T follicular helper cell (primary cell): ENCODE measurements around the gene DMBX1.

ENCODE experiments used
- DNase-seq: peaks from one replicate; pipeline ENCODE4 v3.0.0-alpha.2; 2020; ENCODE audit warnings: low read depth

DMBX1 gene

GRCh38 chr1:46483589-46483988 is 6.0 kb upstream of the DMBX1 start:
- no peak for DNase-seq

DNA sequence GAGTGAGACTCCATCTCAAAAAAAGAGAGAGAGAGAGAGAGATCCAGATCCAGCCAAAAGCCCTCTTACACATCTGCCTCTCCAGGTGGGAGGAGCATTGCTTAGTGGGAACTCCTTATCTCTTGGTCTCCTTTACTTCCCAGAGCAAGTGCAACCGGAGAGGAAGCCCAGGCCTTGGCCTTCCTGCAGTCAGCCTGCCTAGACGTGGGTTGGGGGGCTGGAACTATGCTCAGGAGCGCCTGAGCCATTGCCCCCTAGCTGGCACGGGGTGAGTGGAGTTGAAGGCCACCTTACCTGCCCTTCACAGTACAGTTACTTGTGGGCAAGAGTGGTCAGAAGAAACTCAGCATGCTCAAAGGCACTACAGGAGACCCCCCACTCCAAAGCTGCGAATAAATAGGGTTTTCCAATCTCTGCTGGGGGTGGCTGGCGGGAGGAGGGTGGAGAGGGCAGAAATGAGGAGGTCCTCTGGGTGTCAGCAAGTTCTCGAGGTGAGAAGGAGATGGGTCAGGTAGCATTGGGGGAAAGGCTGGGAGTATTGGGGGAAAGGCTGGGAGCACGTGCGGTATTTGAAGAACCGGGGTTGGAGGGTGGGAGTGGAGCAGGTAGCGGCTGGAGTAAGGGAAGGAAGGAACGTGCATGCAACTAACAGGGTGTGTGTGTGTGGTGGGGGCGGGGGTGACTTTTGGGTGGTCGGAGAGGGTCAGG is 4.7 kb upstream of the DMBX1 start:
- DNase-seq, result no peak

DNA sequence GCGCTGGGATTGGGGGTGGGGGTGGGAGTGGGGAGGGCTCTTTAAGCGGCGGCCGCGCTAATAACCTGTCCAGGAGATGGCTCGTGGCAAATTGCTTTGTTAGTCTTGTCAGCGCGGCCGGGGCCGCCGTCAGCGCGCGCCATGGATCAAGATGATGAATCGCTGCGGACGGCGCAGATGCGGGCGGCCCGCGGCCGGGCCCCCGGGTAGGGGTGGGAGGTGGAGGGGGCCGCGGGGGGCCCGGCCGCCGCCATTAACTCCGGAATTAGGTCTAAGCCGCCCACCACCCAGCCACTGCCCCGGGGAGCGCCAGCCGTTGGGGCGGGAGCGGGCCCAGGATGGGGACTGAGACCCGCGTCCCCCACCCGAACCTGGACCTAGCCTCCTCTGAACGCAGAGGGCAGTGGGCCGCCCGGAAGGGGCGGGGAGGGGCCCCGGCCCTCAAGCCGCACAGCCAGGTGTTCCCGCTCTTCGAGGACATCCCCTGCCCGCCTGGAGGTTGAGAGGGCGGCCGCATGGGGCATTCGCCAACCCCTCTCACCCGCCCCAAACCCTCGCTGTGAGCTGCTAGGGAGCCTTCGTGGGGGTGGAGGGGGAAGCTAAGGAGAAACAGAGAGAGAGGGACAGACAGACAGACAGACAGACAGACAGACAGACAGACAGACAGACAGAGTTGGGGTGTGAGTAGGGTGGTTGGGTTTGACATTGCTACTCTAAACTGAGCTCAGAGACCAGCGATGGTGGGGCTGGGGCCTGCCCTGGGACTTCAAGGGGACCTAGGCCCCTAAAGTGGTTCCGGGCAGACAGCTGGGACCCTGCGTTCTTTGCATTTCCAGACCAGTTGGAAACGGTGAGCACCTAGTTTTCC is 3.8 kb upstream of the DMBX1 start:
- DNase-seq, result no peak

DNA sequence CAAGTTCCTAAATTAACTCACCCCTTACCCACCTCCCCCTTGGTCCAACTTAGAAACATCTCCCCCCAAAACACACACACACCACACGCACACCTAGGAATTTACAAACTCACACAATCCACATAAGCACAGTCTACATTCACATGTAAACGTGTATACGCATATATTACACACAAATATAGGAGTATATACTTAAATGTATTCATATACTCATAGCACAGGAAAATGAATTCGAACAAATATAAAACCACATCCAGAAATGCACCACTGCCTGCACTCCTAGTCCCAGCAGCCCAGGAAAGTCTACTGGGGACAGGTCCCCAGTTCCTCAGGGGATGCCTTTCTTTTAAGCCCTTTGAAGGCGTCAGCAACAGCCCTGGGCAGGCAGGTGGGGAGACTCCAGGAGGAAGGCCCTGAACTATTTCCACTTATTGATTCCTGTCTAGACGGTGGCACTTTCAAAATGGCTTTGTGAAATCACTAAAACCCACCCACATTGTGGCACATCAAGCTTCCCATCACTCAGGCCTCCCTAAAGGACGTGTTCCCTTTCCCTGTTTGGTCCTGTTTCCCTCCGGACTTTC is 3.1 kb upstream of the DMBX1 start:
- DNase-seq, result no peak

GRCh38 chr1:46487818-46488218 is 1.8 kb upstream of the DMBX1 start:
- DNase-seq, result no peak

DNA sequence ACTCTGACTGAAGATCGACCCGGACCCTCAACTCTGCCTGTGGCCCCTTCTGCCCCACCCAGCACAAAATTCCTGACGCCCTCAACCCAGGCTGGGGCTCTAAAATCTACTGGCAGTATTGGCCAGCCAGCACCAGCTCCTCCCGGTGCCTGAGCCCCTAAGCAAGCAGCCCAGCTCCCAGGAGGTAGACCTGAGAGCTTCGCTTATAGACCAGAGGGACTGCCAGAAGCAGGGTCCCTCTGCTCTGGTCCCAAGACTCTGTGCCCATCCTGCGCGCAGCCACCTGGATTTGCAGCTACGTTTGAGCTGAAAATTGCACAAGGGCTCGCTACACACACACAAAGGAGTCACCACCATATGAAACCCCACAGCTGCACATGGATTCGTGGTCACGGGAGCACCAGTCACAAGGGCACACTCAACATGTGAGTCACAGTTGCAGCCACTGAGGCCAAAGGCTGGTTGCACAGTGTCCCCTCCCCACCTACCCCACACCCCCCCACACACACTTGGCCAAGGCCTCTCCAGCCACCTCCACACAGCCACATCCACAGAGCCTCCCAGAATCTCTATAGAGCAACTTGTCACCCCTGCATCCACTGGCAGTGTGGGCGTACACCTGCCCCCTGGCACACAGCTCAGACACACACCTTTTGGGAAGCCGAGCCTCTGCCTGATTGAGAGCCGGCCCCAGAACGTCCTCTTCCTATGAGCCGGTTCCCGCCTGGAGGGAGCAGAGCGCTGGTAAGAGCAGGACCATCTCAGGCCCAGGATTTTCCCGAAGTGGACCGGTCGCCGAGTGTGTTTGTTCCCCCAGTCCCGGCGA is 1.1 kb upstream of the DMBX1 start:
- DNase-seq, result no peak

- DNase-seq, result no peak
These were observed 433 bp upstream of the DMBX1 start for GRCh38 chr1:46489169-46489637.

DNA sequence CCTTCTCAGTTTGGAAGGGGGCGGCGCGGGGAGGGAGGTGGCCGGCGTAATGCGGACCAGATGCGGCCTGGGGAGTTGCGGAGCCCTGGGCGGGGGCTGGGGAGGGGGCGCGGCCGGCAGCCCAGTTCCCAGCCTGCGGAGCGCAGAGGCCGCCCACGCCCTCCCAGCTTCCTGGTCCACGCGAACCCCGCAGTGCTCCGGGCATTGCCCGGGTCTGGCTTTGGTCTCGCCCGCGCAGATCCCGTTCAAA is 695 bp downstream of the DMBX1 start:
- no peak for DNase-seq

DNA sequence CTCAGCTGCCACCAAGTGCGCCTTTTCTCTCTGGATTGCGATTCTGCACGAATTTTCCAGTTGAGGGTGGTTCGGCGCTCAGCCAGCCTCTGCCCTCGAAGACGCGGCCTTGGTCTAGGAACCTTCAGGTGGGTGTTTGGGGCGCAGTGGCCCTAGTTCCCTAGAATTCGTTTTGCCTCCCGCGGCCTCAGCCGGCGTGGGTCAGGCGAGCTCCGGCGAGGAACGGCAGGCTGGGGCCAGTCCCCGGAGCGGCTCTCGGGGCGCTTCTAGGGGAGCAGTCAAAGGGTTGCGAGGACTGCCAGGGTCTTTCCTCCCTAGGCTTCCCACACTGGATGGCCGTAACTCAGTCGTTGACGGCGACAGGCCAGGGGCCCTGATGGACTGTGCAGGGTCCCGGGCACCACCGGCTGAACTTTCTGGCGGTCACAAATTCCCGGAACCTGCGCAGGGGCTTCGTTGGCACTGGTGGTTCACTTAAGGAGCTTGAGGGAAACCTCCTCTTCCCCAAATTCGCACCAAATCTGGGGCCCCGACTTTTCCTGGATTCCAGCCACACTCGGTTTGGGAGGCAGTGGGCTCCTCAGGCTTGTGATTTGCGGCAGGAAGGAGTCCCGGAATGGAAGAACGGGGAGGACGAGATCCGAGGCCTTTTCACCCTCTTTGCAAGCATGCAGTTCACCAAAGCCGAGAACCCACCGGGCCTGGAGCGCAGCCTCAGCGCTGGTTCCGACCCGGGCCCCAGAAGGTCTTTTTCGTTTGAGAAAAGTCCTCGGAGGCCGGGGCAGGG is 1.2 kb downstream of the DMBX1 start:
- no peak for DNase-seq

GRCh38 chr1:46491443-46492268 is 2.0 kb downstream of the DMBX1 start:
- DNase-seq, result no peak

- DNase-seq, result no peak
These were observed 2.7 kb downstream of the DMBX1 start for GRCh38 chr1:46492269-46492853.

DNA sequence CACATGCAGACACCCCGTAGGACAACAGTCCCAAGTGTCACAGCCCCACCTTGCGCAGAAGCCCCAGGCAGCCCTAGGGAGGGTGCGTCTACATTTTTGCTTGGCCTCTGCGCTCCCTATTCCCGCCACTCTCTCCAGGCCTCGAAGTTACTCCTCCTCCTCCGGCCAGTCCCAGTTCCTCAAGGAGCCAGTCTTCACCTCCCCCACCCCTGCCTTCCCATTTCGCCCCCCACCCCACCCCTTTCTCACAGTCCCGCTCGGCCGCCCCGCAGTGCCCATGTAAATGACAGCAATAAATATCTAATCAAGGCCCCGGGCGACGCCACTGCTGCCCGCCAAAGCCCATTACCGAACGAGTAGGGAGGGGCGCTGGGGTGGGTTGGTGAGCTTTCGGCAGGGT is 3.2 kb downstream of the DMBX1 start:
- no peak for DNase-seq

DNA sequence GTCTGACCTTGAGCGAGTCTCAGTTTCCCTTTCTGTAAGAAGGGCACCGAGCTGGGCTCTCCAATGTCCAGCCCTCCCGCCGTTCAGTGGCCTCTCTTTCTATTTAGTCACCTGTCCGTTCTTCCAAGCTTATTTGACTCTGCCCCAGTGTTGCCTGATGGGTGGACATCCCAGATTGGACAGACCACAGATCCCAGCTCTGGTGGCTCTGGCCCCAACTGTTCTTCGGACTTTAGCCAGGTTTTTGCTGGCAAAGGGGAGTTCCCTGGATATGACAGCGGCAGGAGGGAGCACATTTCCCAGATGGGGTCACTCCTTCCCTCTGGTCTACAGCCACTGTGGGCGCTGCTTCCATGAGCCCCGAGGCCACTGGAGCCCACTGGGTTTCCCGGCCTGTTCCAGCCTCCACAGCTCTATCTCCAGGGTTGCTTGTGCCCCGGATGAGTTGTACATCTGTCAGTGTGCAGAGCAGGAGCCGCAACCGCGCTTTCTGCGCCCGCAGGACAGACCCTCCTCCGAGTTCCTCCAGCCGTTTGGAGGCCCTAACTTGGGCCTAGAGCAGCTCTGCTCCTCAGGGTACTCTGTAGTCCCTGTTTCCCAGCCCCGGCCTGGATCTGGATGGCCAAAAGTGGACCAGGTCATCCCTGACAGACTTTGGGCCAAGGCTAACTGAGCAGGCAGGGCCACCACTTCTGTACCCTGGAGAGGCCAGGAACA is 3.8 kb downstream of the DMBX1 start:
- no peak for DNase-seq

DNA sequence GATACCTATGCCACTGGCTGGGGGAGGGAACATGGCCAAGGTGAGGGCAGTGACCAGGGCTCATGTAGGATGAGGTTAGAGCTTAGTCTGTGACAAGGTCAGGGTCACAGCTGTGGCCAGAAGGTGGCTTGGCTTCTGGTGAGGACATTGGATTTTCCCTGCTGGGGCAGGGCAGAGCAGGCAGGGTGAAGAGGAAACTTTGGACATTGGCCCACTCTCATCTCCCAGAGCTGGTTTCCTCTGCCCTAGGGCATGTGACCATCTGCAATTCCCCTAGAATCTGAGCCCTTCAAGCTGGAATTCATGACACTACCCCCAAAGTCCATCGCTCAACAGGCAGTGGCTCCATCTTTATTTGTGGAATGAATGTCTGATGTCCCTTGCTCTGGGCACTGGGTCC is 5.3 kb downstream of the DMBX1 start:
- no peak for DNase-seq

GRCh38 chr1:46495778-46496177 is 6.1 kb downstream of the DMBX1 start:
- DNase-seq, result no peak

GRCh38 chr1:46496505-46496904 is 6.9 kb downstream of the DMBX1 start:
- no peak for DNase-seq

GRCh38 chr1:46497020-46497419 is 7.4 kb downstream of the DMBX1 start:
- DNase-seq, result no peak

GRCh38 chr1:46497665-46498064 is 8.0 kb downstream of the DMBX1 start:
- DNase-seq, result no peak

DNA sequence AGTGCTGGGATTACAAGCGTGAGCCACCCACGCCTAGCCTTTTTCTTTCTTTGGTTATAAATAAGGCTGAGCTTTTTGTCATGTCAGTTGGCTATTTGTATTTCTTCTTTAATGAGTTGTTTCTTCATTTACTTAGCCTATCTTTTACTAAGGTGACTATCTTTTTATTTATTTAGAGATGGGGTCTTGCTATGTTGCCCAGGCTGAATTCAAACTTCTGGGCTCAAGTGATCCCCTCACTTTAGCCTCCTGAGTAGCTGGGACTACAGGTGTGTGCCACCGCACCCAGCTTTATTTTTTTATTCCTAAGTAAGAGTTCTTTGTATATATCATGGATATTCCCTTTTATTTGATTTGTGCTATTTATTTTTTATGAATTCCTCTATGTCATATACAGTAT is 11.9 kb downstream of the DMBX1 start:
- no peak for DNase-seq

- no peak for DNase-seq
These were observed 13.8 kb downstream of the DMBX1 start for GRCh38 chr1:46503421-46503820.
